NT2/D1 (cell line): ENCODE measurements around the gene SAA2.
"Not testable (repeated sequence)": the region's sequence is repeated elsewhere in the genome, so short reads cannot be mapped to it uniquely, and the experiment has no call there.

Experiments
- DNase-seq: peaks from one replicate; pipeline ENCODE4 v3.0.0-alpha.2; 2011; ENCODE audit warnings: low read depth, low spot score
- H3K27me3 ChIP-seq: 2 replicates; pipeline ENCODE4 v1.6.0; 2011; ENCODE audit warnings: mild to moderate bottlenecking; ENCODE audit not compliant: insufficient read length, insufficient read depth
- H3K36me3 ChIP-seq: 2 replicates; pipeline ENCODE4 v1.6.1; 2011; ENCODE audit warnings: mild to moderate bottlenecking, low read length, mixed read lengths; ENCODE audit not compliant: insufficient read depth, insufficient read length
- H3K4me1 ChIP-seq: 2 replicates; pipeline ENCODE4 v1.5.1; 2011; ENCODE audit not compliant: insufficient read depth, insufficient read length
- H3K4me3 ChIP-seq: 2 replicates; pipeline ENCODE4 v1.5.1; 2011; ENCODE audit warnings: low read depth; ENCODE audit not compliant: insufficient read length
- H3K9ac ChIP-seq: 2 replicates; pipeline ENCODE4 v1.6.0; 2011; ENCODE audit warnings: low read depth; ENCODE audit not compliant: insufficient read length
- H3K9me3 ChIP-seq: 2 replicates; pipeline ENCODE4 v1.5.1; 2011; ENCODE audit warnings: mild to moderate bottlenecking, low read length; ENCODE audit not compliant: insufficient read depth
- SUZ12 ChIP-seq: IDR thresholded peaks from 2 replicates; pipeline ENCODE4 v1.6.1; 2011; ENCODE audit not compliant: insufficient read length, insufficient read depth; ENCODE audit errors: extremely low read depth
- YY1 ChIP-seq: IDR thresholded peaks from 2 replicates; pipeline ENCODE4 v1.6.1; 2011; ENCODE audit not compliant: insufficient read length, insufficient read depth
- ZNF274 ChIP-seq: IDR thresholded peaks from 2 replicates; pipeline ENCODE4 v1.6.1; 2011; ENCODE audit warnings: mild to moderate bottlenecking, low read depth, low read length

The SAA2 gene

DNA sequence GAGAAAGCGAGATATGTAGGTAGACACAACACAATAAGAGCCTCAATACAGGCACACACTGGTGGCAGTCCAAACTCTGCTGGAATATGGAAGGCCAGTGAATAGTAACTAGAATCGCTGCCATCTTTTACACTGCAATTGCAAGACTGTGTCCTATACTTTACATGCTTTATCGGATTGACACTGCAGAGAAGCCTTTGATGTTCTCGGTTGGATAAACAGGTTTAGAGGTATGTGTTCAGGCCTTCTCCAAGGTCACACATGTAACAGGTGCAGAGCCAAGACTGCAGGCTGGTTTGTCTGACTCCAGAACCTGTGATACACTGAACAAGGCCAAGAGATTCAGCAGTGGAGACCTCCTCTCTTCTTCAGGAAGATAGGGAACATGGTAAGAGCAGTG lies 22.7 kb upstream of the SAA2 start:
- no peak overlapping the region for H3K4me3 ChIP-seq
- H3K4me1 ChIP-seq, result no peaks in the 10 kb centered on the region
- no peak overlapping the region for H3K9ac ChIP-seq
- H3K36me3 ChIP-seq, result no peaks in the 10 kb centered on the region
- DNase-seq, result no peak
- H3K9me3 ChIP-seq, result no peaks in the 10 kb centered on the region
- TF ChIP-seq SUZ12 (no peak), YY1 (no peak), ZNF274 (no peak)
- no peaks in the 10 kb centered on the region for H3K27me3 ChIP-seq

DNA sequence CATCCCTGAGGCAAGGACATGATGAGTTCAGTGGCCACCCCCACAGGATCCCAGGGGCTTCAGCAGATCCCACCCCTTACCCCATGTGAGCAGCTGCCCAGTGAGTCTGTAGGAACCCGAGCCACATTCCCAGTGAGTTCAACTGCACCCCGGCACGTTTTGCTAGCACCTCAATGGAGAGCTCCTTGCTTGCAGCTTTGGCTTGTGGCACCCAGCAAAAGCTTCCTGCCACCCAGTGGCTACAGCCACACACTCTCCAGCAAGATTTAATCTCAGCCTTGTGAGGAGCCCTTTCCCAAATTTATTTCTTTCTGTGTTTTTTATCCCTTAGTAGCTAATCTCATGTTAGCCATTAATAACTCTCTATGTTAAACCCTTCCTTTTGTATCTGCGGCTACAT lies 21.6 kb upstream of the SAA2 start:
- Histone ChIP-seq H3K9me3 (no peaks in the 10 kb centered on the region), H3K9ac (no peak overlapping the region)

DNA sequence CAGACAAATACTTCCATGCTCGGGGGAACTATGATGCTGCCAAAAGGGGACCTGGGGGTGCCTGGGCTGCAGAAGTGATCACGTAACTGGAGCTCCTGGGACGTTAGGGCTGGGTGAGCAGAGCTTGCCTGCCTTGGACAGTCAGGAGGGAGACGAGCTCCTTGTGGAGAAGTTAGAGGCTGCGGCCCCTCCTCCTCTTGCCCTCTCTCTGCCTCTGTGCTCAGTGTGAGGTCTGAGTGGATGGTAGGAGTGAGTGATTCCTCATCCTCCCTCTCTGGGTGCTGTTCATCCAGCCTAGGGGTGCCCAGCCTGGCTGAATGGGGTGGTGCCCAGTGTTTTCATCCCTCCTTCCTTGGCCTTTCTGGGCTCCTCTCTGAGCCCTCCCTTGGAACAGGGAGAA lies 20.8 kb upstream of the SAA2 start:
- DNase-seq, H3K4me1 ChIP-seq, H3K36me3 ChIP-seq, H3K9me3 ChIP-seq, H3K27me3 ChIP-seq, H3K4me3 ChIP-seq: not testable (repeated sequence)
- H3K9ac ChIP-seq, result peak overlapping the region; percentile 32

More for the DNA sequence above, 21.6 kb upstream of the SAA2 start:
- TF ChIP-seq YY1 (no peak), SUZ12 (no peak), ZNF274 (no peak)
- Histone ChIP-seq H3K4me3 (no peak overlapping the region), H3K4me1 (no peaks in the 10 kb centered on the region), H3K36me3 (no peaks in the 10 kb centered on the region), H3K27me3 (no peaks in the 10 kb centered on the region)
- DNase-seq, result no peak

DNA sequence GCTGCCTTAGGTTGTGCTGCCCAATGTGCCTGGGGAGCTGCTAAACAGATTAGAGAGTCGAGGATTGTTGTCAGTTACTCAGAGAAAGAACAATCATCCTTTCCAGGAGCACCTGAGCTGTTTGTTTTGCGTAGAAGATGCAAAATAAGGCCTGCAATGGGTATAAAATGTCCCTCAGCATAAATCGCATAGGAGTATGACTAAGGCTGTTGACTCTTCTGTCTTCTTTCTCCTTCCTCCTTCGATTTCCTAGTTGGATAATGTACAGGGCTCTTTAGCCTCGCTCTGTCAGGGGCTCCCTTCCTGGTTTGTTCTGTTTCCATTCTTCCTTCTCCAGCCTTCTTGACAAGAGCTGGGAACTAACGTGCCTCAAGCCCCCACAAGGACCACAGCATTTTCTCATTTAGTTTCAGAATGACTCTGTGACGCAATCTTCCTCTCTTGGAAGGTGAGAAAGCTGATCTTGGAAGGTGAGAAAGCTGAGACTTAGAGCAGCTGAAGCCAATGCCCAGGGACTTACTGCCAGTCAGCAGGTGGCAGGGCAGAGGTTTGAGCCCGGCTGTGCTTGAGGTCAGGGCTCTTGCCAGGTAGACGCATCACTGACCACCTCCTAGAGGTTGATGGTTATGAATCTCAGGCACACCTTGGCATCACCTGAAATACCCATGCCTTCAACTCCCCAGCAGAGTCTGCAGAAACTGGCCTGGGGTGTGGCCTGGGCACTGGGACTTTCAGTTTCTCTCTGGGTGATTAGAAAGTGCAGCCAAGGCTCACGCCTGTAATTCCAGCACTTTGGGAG lies 19.1 kb upstream of the SAA2 start:
- H3K4me3 ChIP-seq, result not testable (repeated sequence)

DNA sequence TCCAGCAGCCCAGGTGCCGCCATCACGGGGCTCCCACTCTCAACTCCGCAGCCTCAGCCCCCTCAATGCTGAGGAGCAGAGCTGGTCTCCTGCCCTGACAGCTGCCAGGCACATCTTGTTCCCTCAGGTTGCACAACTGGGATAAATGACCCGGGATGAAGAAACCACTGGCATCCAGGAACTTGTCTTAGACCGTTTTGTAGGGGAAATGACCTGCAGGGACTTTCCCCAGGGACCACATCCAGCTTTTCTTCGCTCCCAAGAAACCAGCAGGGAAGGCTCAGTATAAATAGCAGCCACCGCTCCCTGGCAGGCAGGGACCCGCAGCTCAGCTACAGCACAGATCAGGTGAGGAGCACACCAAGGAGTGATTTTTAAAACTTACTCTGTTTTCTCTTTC lies 17.5 kb upstream of the SAA2 start, which contains the start of gene SAA1:
Gene SAA1 (plus strand): TSS at position 316 of the 400 bp plus-strand sequence. CDS start 624 bp downstream, outside the sequence.
- no peak within 1 kb of the TSS for H3K9ac ChIP-seq
- H3K36me3 ChIP-seq, result no peaks in the 10 kb centered on the region
- no peaks in the 10 kb centered on the region for H3K9me3 ChIP-seq
- H3K4me1 ChIP-seq, result no peaks in the 10 kb centered on the region
- no peak for DNase-seq
- no peak within 1 kb of the TSS for H3K4me3 ChIP-seq
- TF ChIP-seq SUZ12, result no peak
- TF ChIP-seq ZNF274, result no peak
- no peak for TF ChIP-seq YY1
- no peaks in the 10 kb centered on the region for H3K27me3 ChIP-seq

More for the DNA sequence above, 19.1 kb upstream of the SAA2 start:
- H3K9ac ChIP-seq, DNase-seq, H3K4me1 ChIP-seq, H3K9me3 ChIP-seq, H3K27me3 ChIP-seq, H3K36me3 ChIP-seq: not testable (repeated sequence)

DNA sequence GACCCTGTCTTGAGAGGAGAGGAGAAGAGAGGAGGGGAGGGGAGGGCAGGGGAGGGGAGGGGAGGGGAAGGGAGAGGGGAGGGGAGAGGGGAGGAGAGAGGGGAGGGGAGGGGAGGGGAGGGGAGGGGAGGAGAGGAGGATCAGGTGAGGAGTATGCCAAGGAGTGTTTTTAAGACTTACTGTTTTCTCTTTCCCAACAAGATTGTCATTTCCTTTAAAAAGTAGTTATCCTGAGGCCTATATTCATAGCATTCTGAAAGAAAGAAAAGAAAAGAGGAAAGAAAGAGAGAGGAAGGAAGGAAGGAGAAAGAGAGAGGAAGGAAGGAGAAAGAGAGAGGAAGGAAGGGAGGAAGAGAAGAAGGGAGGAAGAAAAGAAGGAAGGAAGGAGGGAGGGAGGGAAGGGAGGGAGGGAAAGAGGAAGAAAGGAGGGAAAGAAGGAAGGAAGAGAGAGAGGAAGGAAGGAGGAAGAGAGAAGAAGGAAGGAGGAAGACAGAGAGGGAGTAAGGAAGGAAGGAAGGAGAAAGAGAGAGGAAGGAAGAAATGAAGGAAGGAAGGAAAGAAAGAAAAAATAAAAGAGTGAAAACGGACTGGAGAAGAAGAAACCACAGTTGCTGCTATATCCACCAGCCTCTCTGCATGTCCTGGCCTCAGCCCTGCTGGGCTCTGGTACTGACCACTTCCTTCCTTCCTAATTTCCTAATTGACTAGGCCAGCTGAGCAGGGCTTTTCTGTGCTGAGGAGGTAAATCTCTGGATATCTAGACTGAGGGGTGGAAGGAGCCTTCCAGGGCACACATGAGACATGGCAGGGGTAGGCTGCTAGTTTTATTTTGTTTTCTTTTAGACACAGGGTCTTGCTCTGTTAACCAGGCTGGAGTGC lies 16.4 kb upstream of the SAA2 start:
- TF ChIP-seq ZNF274 (no peak), YY1 (no peak), SUZ12 (no peak)
- Histone ChIP-seq H3K4me1 (no peaks in the 10 kb centered on the region), H3K4me3 (no peak overlapping the region), H3K36me3 (no peaks in the 10 kb centered on the region), H3K9me3 (no peaks in the 10 kb centered on the region), H3K27me3 (no peaks in the 10 kb centered on the region), H3K9ac (no peak overlapping the region)
- DNase-seq, result no peak

DNA sequence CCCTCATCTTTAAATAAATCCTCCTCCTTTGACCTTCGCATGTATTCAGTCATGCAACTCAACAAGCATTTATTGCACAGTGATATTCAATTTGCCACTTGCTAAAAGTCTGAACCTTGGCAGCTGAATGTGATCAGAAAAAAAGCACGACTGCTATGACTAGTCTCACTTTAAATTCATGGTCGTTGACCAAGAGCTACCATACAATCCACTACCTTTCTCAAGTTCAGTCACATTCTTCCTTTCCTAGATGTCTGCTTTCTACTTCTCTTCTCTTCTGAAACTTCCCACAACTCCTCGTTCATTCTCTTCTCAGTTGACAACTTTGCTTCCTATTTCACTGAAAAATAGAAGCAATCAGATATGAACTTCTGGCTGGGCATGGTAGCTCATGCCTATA lies 15.6 kb upstream of the SAA2 start:
- H3K4me1 ChIP-seq, result no peaks in the 10 kb centered on the region
- H3K9ac ChIP-seq, result no peak overlapping the region
- H3K36me3 ChIP-seq, result no peaks in the 10 kb centered on the region
- DNase-seq, result no peak
- no peak overlapping the region for H3K4me3 ChIP-seq
- no peaks in the 10 kb centered on the region for H3K27me3 ChIP-seq
- no peak for TF ChIP-seq ZNF274
- TF ChIP-seq SUZ12, result no peak
- no peak for TF ChIP-seq YY1
- H3K9me3 ChIP-seq, result no peaks in the 10 kb centered on the region

DNA sequence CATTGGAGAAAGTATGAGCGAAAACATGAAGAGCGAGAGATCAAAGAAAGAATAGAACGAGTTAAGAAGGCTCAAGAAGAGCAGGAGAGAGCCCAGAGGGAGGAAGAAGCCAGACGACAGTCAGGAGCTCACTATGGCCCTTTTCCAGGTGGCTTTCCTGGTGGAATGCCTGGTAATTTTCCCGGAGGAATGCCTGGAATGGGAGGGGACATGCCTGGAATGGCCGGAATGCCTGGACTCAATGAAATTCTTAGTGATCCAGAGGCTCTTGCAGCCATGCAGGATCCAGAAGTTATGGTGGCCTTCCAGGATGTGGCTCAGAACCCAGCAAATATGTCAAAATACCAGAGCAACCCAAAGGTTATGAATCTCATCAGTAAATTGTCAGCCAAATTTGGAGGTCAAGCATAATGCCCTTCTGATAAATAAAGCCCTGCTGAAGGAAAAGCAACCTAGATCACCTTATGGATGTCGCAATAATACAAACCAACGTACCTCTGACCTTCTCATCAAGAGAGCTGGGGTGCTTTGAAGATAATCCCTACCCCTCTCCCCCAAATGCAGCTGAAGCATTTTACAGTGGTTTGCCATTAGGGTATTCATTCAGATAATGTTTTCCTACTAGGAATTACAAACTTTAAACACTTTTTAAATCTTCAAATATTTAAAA lies 14.3 kb upstream of the SAA2 start:
- H3K9ac ChIP-seq, H3K9me3 ChIP-seq, DNase-seq, H3K4me1 ChIP-seq, H3K36me3 ChIP-seq, H3K4me3 ChIP-seq, H3K27me3 ChIP-seq: not testable (repeated sequence)
